Measurements from ENCODE around the gene CYB5B.

CYB5B gene

GRCh38 chr16:69486272-69486671, 61.9 kb downstream of the CYB5B start:
- no peak for DNase-seq (ENCODE audit: low read depth)

GRCh38 chr16:69486724-69487123, 62.3 kb downstream of the CYB5B start:
- DNase-seq (ENCODE audit: low read depth) = no peak

DNA sequence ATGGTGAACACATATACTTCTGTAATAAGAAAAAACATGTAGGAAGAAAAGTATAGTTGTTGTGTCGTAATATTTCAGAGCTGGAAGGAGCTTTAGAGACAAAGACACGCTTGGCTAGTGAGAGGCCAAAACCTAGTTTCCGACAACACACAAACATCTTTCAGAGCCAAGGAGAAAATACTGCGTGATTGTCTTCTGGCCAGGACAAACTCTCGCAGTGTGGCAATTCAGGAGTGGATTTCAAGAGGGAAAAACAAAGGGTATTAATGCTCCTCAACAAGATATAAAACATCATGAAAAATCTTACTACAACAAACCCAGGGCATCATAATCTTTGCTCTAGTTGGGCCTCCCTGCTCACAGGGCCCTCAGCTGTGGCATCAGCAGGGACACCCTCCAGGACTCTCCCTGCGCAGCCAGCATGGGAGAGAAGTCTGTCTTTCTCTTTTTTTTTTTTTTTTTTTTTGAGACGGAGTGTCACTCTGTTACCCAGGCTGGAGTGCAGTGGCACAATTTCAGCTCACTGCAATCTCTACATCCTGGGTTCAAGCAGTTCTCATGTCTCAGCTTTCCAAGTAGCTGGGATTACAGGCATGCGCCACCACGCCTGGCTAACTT, 66.4 kb downstream of the CYB5B start:
- no peak for DNase-seq (ENCODE audit: low read depth)

DNA sequence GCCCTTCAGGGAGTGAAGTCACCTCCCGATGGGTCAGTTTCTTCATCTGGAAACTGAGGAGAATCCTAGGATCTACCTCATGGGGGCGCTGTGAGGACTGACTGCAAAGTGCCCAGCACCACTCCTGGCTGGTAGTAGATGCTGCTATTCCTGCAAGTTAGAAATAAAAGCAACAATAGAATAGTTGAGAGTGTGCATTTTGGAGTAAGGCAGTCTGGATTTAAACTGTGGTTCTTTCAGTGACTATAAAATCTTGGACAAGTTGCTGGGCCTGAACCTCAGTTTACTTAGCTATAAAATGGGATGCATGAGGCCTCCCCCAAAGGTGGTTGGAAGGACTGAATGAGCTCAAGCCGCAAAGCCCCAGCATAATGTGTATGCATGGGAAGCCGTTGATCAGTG, 70.6 kb downstream of the CYB5B start:
- no peak for DNase-seq (ENCODE audit: low read depth)

DNA sequence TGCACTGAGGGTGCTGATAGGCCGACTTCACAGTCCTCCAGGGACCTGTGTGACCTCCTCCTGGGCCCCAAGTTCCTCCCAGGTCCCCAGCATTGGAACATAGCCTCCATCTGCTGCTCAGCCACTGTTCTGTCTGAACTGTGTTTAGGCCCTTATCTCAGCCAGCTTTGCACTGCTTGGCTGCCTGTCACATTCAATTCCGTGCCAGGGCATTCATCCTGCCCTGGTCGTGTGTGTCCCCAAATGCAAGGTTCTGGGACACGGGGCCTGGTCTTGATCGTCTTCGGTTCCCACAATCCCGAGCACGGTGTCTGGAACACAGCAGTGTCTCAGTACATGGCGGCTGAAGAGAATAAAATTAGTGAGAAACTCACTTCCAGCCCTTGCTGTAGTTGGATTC, 71.4 kb downstream of the CYB5B start:
- no peak for DNase-seq (ENCODE audit: low read depth)

GRCh38 chr16:69496376-69496775, 72.0 kb downstream of the CYB5B start:
- no peak for DNase-seq (ENCODE audit: low read depth)

- no peak for DNase-seq (ENCODE audit: low read depth)
These were observed 72.5 kb downstream of the CYB5B start for GRCh38 chr16:69496896-69497295.

DNA sequence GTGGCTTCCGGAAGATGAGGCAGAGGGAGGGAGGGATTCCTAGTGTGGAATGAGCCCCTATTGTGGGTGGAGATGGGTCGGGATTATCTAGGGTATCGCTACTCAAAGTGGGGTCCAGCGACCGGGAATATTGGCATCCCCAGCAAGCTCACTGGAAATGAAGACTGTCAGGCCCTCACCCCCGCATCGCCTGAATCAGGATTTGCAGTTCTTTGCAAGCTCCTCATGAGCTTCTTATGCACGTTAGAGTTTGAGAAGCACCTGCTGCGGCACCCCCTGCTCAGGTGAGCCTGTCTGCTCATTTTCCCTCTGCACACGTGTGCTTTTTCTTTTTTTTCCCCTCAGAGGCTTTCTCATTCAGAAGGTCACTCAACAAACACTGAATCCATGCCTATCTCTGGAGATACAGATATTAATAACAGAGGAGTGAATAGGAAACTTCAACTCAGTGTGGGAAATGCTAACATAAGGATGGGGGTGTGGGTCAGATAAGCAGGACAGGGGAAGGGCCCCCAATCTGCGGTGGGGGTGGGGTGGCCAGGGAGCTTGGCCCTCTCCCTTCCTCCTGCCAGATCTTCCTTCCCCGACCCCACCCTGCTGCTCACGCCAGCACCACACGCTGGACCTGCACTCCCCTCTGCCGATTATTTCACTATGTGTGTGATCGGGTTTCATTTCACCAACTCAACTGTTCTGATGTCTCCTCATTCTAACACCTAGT, 73.6 kb downstream of the CYB5B start:
- no peak for DNase-seq (ENCODE audit: low read depth)

GRCh38 chr16:69498926-69499325, 74.5 kb downstream of the CYB5B start:
- no peak for DNase-seq (ENCODE audit: low read depth)

GRCh38 chr16:69499541-69500230, 75.3 kb downstream of the CYB5B start:
- DNase-seq (ENCODE audit: low read depth) = no peak

DNA sequence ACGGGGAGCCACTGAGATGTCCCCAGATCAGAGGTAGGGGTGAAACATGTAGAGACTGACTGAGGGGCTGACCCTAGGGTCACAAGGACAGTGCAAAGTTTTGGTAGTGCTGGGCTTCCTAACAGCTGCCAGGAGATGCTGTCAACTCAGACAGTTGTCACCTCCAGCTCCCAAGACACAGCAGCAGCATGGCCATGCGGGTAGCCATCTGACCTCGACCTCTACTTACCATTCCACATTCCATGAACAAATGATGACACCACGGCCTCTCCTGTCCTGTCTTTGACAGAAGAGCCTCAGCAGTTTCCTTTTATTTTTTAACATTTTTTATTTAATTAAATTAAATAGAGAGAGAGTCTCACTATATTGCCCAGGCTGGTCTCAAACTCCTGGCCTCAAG, 76.1 kb downstream of the CYB5B start:
- DNase-seq (ENCODE audit: low read depth) = no peak

DNA sequence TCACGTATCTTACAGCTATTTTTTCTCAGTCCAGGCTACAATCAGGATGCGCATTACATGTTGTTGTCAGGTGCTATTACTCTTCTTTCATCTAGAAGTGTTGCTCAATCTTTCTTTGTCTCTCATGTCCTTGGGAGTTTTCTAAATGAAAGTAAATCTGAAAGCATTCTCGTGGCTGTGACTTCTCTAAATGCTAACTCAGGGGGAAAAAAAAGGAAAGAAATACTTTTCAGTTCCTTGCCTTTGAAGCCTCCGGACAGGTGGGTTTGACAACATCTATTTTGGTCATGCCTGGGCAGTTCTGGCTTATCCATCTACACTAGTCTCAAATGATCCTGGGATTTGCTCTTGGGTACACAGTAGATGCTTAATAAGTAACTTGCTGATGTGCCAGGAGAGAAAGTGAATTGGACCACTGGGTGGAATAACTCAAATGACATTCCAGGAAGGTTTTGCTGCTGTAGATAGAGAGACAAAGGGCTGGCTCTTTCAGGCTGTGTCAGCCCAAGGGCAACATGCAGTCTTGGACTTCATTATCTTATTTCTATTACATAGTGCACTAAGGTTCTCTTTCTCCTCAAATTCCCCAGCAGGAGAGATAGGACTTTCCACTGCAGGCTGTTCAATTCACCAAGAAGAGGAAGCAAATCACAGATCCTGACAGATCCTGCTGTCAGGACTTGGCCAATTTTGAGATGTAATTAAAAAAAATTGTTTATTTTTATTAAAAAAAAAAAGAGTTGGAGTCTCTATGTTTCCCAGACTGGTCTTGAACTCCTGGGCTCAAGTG, 77.7 kb downstream of the CYB5B start:
- DNase-seq (ENCODE audit: low read depth) = no peak

GRCh38 chr16:69503244-69503643, 78.8 kb downstream of the CYB5B start:
- no peak for DNase-seq (ENCODE audit: low read depth)

DNA sequence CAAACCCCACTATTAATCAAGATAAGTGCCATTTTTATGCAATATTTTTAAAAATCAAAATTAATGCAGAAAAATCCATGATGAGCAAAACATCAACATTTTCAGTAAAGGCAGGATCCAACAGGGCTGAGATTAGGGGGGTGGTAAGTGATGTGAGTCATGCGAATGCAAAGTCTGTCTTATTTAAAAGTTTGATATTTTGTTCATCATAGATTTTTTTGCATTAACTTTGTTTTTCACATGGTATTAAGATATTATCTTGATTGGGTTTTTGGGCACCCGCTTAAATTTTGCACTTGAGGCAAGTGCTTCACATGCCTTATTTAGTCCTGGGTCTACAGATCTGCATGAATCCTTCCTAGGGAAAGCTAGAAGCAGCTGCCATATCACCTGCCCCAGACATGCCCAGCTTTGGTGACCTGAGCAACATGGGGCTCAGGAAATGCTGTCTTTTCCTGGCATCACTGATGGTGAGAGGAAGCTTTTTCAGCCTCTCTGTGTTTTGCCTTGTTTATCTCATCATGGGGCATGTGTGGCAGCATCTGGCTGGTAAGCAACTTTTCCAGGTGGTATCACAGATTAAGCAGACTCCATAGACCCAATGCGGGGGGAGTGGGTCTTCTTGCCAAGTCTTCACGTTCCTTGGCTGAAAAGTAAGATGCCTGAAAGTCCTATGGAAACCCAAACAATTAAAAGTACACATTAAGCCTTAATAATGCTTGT, 83.8 kb downstream of the CYB5B start:
- no peak for DNase-seq (ENCODE audit: low read depth)

GRCh38 chr16:69509125-69509524, 84.7 kb downstream of the CYB5B start:
- DNase-seq (ENCODE audit: low read depth) = no peak

DNA sequence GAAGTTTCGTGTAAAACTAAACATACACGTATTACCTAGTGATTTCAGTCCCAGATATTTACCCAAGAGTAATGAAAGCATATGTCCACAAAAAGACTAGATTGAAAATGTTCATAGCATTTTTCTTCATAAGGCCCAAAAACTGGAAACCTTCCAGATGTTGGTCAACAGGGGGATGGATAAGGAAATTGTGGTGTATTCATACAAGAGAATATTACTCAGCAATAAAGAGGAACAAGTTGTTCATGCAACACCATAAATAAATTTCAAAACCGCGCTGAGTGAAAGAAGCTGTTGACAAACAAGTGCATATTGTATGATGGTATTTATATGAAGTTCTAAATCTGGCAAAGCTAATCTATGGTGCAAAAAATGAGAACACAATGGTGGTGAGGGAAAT, 87.2 kb downstream of the CYB5B start:
- DNase-seq (ENCODE audit: low read depth) = no peak

DNA sequence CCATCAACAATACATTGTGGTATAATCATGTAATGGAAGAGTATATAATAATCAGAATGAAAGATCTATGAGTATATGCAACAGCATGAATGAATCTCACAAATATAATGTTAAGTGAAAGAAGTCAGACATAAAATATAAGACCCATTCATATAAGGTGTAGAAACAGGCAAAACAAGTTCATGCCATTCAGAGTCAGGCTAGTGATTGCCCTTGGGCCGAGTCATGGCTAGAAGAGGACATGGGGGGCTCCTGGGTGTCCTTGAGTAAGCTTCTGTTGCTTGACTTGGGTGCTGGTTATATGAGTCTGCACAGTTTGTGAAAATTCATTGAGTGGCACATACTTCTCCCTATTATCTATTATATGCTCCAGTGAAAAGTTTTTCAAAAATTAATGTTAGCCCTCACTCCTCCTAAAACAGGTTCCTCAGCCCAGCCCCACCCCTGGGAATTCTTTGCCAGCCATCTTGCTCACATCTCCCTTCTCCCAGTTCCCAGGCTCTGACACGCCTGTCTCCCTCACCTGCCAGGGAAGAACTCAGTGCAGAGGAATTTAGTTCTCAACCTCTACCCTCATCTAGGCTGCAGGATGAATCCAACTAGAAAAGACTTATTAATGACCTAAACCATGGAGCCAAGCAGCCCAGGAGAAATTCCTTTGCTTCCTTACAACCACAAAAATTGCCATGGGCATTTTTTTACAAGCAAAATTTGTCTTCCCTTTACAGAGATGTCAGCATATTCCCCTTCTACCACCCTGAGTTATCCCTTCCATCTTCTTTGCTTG, 89.0 kb downstream of the CYB5B start:
- DNase-seq (ENCODE audit: low read depth) = no peak

DNA sequence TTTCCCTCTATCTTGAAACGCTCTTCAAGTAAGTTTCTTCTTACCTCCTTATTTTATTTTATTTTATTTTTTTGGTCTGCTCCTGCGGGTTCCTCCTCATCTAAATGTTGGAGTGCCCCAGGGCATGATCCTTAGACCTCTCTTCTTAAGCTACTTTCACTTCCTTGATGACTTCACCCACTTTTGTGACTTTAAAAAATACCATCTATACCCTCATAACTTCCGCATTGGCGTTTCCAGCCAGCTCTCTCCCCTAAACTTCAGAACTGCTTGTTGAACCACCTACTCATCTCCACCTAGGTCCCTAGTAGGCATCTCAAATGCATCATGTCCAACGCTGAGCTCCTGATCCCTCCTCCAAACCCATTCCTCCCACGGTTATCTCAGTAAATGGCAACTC, 89.9 kb downstream of the CYB5B start:
- DNase-seq (ENCODE audit: low read depth) = no peak

Measured in T follicular helper cell (primary cell).